Mesenchymal stem cell (in vitro differentiated cells and primary cell): ENCODE data around the gene OR5H2.

Source experiments
- DNase-seq: peaks from one replicate; pipeline ENCODE4 v3.0.0-alpha.2; 2013
- H2AFZ ChIP-seq: one replicate; pipeline ENCODE4 v1.6.1; 2013; ENCODE audit warnings: low read depth, mild to moderate bottlenecking, control low read depth, inconsistent platforms, low read length, moderate library complexity
- H2AK5ac ChIP-seq: 2 replicates; pipeline ENCODE4 v1.6.1; 2013; ENCODE audit warnings: low read length, moderate library complexity, mild to moderate bottlenecking, inconsistent platforms; ENCODE audit not compliant: severe bottlenecking
- H2BK120ac ChIP-seq: one replicate; pipeline ENCODE4 v1.6.1; 2013; ENCODE audit warnings: low read depth, mild to moderate bottlenecking, inconsistent platforms, low read length, moderate library complexity
- H2BK12ac ChIP-seq, 2 experiments: one replicate each; pipeline ENCODE4 v1.6.1; 2013; ENCODE audit warnings: inconsistent platforms in 2 of 2, low read length in 2 of 2, mild to moderate bottlenecking in 2 of 2, moderate library complexity in 2 of 2, control low read depth in 1 of 2
- H2BK15ac ChIP-seq: one replicate; pipeline ENCODE4 v1.6.1; 2013; ENCODE audit warnings: mild to moderate bottlenecking, low read depth, inconsistent platforms; ENCODE audit not compliant: poor library complexity, severe bottlenecking
- H2BK5ac ChIP-seq: 2 replicates; pipeline ENCODE4 v1.6.1; 2013; ENCODE audit warnings: low read depth, mild to moderate bottlenecking, low read length, control low read depth, inconsistent platforms; ENCODE audit not compliant: poor library complexity, severe bottlenecking
- H3K14ac ChIP-seq, 2 experiments: one replicate each; pipeline ENCODE4 v1.6.1; 2013; ENCODE audit warnings: inconsistent platforms in 2 of 2, low read length in 2 of 2, control low read depth in 1 of 2, mild to moderate bottlenecking in 1 of 2, moderate library complexity in 1 of 2
- H3K18ac ChIP-seq, 2 experiments: one replicate each; pipeline ENCODE4 v1.6.1; 2013; ENCODE audit warnings: inconsistent platforms in 2 of 2, low read length in 2 of 2, control low read depth in 1 of 2, low read depth in 1 of 2, mild to moderate bottlenecking in 1 of 2
- H3K23ac ChIP-seq, 2 experiments: one replicate each; pipeline ENCODE4 v1.6.1; 2013; ENCODE audit warnings: inconsistent platforms in 2 of 2, low read length in 2 of 2, mild to moderate bottlenecking in 2 of 2, moderate library complexity in 2 of 2, control low read depth in 1 of 2
- H3K27ac ChIP-seq: 2 replicates; pipeline ENCODE4 v1.5.1; 2013; ENCODE audit warnings: mild to moderate bottlenecking, moderate library complexity, low read length, control low read depth, inconsistent platforms; ENCODE audit not compliant: poor library complexity, severe bottlenecking
- H3K27me3 ChIP-seq, 2 experiments: 2 replicates each; pipeline versions ENCODE4 v1.6.1 to v1.7.0; 2013; ENCODE audit warnings: low read length in 2 of 2, mild to moderate bottlenecking in 2 of 2, moderate library complexity in 2 of 2, control low read depth in 1 of 2, inconsistent platforms in 1 of 2; ENCODE audit not compliant: control insufficient read depth in 1 of 2, insufficient read depth in 1 of 2
- H3K36me3 ChIP-seq, 2 experiments: 2 replicates each; pipeline versions ENCODE4 v1.6.1 to v1.7.0; 2013; ENCODE audit warnings: low read length in 2 of 2, control low read depth in 1 of 2, inconsistent platforms in 1 of 2, low read depth in 1 of 2, mild to moderate bottlenecking in 1 of 2; ENCODE audit not compliant: insufficient read depth in 2 of 2, control insufficient read depth in 1 of 2
- H3K4ac ChIP-seq, 2 experiments: one replicate each; pipeline ENCODE4 v1.6.1; 2013; ENCODE audit warnings: inconsistent platforms in 2 of 2, low read length in 2 of 2, mild to moderate bottlenecking in 2 of 2, moderate library complexity in 2 of 2, control low read depth in 1 of 2, low read depth in 1 of 2
- H3K4me1 ChIP-seq: 2 replicates; pipeline ENCODE4 v1.6.1; 2013; ENCODE audit warnings: low read depth, low read length, control low read depth; ENCODE audit not compliant: control insufficient read depth, insufficient read depth
- H3K4me2 ChIP-seq: 2 replicates; pipeline ENCODE4 v1.6.1; 2013; ENCODE audit warnings: low read length, mild to moderate bottlenecking, inconsistent platforms; ENCODE audit not compliant: poor library complexity, severe bottlenecking
- H3K4me3 ChIP-seq, 2 experiments: 2 replicates each; pipeline versions ENCODE4 v1.5.1 to v1.7.0; 2013; ENCODE audit warnings: low read length in 2 of 2, mild to moderate bottlenecking in 2 of 2, control low read depth in 1 of 2, low read depth in 1 of 2; ENCODE audit not compliant: insufficient read depth in 1 of 2
- H3K79me1 ChIP-seq: replicated peaks from 2 replicates; pipeline ENCODE4 v1.6.1; 2013; ENCODE audit warnings: mild to moderate bottlenecking, control low read depth, low read length, inconsistent platforms; ENCODE audit not compliant: poor library complexity, severe bottlenecking
- H3K9ac ChIP-seq: 2 replicates; pipeline ENCODE4 v1.7.0; 2013; ENCODE audit warnings: mild to moderate bottlenecking, low read length, moderate library complexity
- H3K9me3 ChIP-seq: 2 replicates; pipeline ENCODE4 v1.7.0; 2013; ENCODE audit warnings: mild to moderate bottlenecking, low read length; ENCODE audit not compliant: control insufficient read depth
- H4K8ac ChIP-seq: one replicate; pipeline ENCODE4 v1.6.1; 2013; ENCODE audit warnings: inconsistent platforms, mild to moderate bottlenecking, low read length, moderate library complexity
- H4K91ac ChIP-seq: one replicate; pipeline ENCODE4 v1.6.1; 2013; ENCODE audit warnings: mild to moderate bottlenecking, low read length, inconsistent platforms
- WGBS: methylation state at CpG from one replicate; pipeline ENCODE4 v1.1.7; 2013; ENCODE audit warnings: mixed read lengths; 5-methylcytosine and 5-hydroxymethylcytosine counted together

Gene OR5H2

DNA sequence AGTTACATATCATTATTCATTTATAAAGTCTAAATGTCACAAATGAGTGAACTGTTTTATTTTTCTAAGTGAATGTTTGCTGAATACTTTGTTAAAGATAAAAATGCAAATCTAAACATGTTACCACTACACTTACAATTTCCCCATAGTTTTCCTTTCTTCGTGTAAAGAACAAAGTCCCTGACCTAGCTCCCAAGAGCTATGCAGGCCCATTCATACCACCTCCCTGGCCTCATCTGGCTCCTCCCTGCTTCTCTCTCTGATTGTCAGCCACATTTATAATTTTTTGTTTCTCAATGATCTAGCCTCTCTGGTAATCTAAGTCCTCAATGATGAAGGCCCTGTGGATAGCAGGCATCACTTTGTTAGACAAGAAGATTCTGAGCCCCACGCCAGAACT, 40.4 kb downstream of the OR5H2 start:
- Histone ChIP-seq H3K9me3 (no peaks in the 10 kb centered on the region), H2AK5ac (no peak overlapping the region), H3K4me1 (peaks cover 3% of the 10 kb centered on the region), H2AFZ (no peak overlapping the region), H3K14ac (no peak overlapping the region), H3K9ac (no peak overlapping the region), H2BK5ac (no peak overlapping the region), H2BK120ac (no peak overlapping the region), H3K23ac (no peak overlapping the region), H4K8ac (no peak overlapping the region), H3K27ac (no peak overlapping the region), H4K91ac (no peak overlapping the region), H3K4me2 (no peak overlapping the region), H3K36me3 (no peaks in the 10 kb centered on the region), H3K79me1 (no peaks in the 10 kb centered on the region), H2BK15ac (no peak overlapping the region), H3K4me3 (no peak overlapping the region), H2BK12ac (no peak overlapping the region), H3K4ac (no peak overlapping the region), H3K27me3 (peaks cover 5 to 8% of the 10 kb centered on the region in 2 experiments), H3K18ac (no peak overlapping the region)
- WGBS: 66% methylated on average over 2 of the region's 2 CpGs
- no peak for DNase-seq

DNA sequence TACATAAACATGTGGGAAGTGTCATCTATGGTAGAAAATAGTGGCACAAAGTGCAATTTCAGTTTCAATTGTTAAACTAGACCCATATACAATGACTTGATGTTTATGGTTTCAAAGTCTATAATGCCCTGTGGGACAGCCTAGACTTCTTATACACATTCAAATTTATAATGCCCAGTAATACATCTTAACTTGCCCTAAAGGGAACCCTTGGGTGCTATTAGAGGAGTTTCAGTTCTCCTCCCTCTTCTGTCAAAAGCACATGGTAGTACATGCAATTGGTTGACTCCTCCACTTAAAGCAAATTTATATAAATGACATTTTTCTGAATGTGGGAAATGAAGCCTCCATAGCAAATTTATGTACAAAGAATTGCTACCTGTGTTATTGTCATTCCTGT, 41.1 kb downstream of the OR5H2 start:
- H3K4me1 ChIP-seq: peaks cover 3% of the 10 kb centered on the region
- H2BK5ac ChIP-seq: no peak overlapping the region
- no peak overlapping the region for H3K18ac ChIP-seq
- H2AK5ac ChIP-seq: no peak overlapping the region
- H3K36me3 ChIP-seq: no peaks in the 10 kb centered on the region
- H2BK120ac ChIP-seq: no peak overlapping the region
- no peak overlapping the region for H3K4me2 ChIP-seq
- no peaks in the 10 kb centered on the region for H3K9me3 ChIP-seq
- H3K79me1 ChIP-seq: no peaks in the 10 kb centered on the region
- H3K23ac ChIP-seq: no peak overlapping the region
- no peak overlapping the region for H4K8ac ChIP-seq
- H3K4ac ChIP-seq: no peak overlapping the region
- no peak overlapping the region for H3K27ac ChIP-seq
- H4K91ac ChIP-seq: no peak overlapping the region
- H3K4me3 ChIP-seq: no peak overlapping the region
- H2AFZ ChIP-seq: no peak overlapping the region
- no peak for DNase-seq
- no peak overlapping the region for H3K14ac ChIP-seq
- no peak overlapping the region for H2BK12ac ChIP-seq
- no peak overlapping the region for H3K9ac ChIP-seq
- H3K27me3 ChIP-seq: peaks cover 5 to 8% of the 10 kb centered on the region in 2 experiments
- no peak overlapping the region for H2BK15ac ChIP-seq

DNA sequence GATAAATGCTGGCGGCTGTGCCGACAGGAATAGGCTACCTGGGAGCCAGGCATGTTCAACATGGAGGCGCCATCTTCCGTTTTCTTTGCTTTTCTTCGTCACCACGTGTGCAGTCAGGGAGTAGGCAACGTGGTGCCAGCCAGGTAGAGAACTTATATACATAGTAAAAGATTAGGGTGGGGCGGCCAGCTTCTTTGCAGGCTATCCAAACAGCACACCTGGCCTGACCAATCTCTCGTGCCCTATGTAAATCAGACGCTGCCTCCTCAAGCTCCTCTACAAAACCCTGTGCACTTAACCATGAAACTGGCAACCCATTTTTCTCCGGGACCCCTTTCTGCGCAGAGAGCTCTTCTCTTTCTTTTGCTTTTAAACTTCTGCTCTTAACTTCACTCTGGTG, 42.8 kb downstream of the OR5H2 start:
- Histone ChIP-seq H3K27me3 (peaks cover 5 to 8% of the 10 kb centered on the region in 2 experiments), H2BK15ac (no peak overlapping the region), H2BK5ac (no peak overlapping the region), H3K4me1 (peaks cover 3% of the 10 kb centered on the region), H3K79me1 (no peaks in the 10 kb centered on the region), H3K9me3 (no peaks in the 10 kb centered on the region), H3K9ac (no peak overlapping the region), H2AFZ (no peak overlapping the region), H2AK5ac (no peak overlapping the region), H3K14ac (no peak overlapping the region), H3K4me2 (no peak overlapping the region), H3K27ac (no peak overlapping the region), H3K36me3 (no peaks in the 10 kb centered on the region), H3K23ac (no peak overlapping the region), H3K4me3 (no peak overlapping the region), H3K18ac (no peak overlapping the region), H4K8ac (no peak overlapping the region), H2BK12ac (no peak overlapping the region), H4K91ac (no peak overlapping the region), H2BK120ac (no peak overlapping the region), H3K4ac (no peak overlapping the region)
- no peak for DNase-seq
- WGBS: 56% methylated on average over 12 of the region's 12 CpGs

DNA sequence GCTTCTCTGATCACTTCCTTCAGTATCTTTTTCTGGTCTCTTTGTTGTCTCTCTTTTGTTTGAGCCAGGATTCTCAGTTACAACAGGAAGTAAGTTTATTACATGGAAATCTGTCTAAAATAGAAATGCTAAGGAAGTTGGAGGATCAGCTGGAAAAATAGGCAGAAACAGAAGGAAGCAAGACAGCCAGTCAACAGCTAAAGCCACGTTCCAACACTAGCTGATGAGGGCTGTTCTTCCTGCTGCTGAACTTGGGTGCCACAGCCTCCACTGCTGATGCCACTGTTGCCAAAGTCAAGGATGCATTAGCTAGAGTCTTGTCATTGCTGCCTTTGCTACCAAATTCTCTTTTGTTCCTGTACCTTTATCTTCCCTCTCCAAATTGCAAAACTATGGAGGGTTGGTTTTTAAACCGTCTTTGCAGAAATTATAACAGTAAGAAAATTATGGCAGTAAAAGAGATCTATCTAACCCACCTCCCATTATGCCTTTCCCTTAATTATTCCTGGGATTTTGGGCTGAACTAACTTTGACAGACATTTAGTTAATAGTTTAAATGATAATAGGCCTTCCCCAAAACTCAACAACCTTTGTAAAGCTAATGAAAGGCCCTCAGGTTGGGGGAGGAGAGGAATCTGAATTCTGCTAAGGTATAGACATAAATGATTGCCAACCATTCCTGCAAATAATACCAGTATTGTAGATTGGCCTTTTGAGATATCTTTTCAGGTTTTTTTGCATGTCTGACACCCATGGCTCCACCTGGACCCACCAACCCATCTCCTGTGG, 44.0 kb downstream of the OR5H2 start:
- no peak overlapping the region for H3K4ac ChIP-seq
- H3K9me3 ChIP-seq: no peaks in the 10 kb centered on the region
- H3K23ac ChIP-seq: no peak overlapping the region
- no peak overlapping the region for H3K27ac ChIP-seq
- 34% methylated on average over 1 of the region's 2 CpGs for WGBS
- no peaks in the 10 kb centered on the region for H3K79me1 ChIP-seq
- no peak overlapping the region for H2BK15ac ChIP-seq
- peaks cover 3% of the 10 kb centered on the region for H3K4me1 ChIP-seq
- H2BK5ac ChIP-seq: no peak overlapping the region
- no peak overlapping the region for H2AFZ ChIP-seq
- H3K36me3 ChIP-seq: no peaks in the 10 kb centered on the region
- no peak overlapping the region for H3K18ac ChIP-seq
- H4K8ac ChIP-seq: no peak overlapping the region
- no peak overlapping the region for H3K4me2 ChIP-seq
- peaks cover 8 to 12% of the 10 kb centered on the region in 2 experiments for H3K27me3 ChIP-seq
- H2BK12ac ChIP-seq: no peak overlapping the region
- H3K14ac ChIP-seq: no peak overlapping the region
- H4K91ac ChIP-seq: no peak overlapping the region
- H3K4me3 ChIP-seq: no peak overlapping the region
- no peak overlapping the region for H2BK120ac ChIP-seq
- no peak for DNase-seq
- no peak overlapping the region for H2AK5ac ChIP-seq
- no peak overlapping the region for H3K9ac ChIP-seq
